Measurements from ENCODE around the gene KRT6B. TPM values are rescaled to one million over a fixed set of nuclear protein-coding genes. Genes with fewer than 3 reads are reported as not detected.
"Not testable (repeated sequence)": the region's sequence is repeated elsewhere in the genome, so short reads cannot be mapped to it uniquely, and the experiment has no call there.

KRT6B gene
- total RNA-seq, 1 experiment from 2014 or later = not detected

DNA sequence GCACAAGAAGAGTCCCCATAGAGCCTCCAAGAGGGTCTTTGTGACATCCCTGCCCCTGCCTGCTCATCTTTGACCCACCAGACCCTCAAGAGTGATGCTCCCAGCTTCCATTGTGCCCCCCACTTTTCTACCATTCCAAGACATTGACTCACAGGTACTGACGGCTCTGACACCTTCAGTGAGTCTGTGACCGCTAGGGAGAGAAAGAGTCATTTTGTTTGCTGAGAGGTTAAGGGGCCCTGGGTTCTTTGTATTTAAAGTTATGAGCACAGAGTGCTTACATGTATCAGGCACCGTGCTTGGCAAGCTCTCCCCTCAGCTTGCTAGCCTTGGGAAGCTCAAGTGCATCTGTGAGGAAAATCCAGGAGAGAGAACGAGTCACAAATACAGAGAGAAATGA is 38.7 kb downstream of the KRT6B start:
- DNase-seq (ENCODE audit: low read depth, low spot score) (no peak), ATAC-seq (peak; percentile 58)
- no peaks in the 10 kb centered on the region for H3K27me3 ChIP-seq (ENCODE audit: control insufficient read depth, insufficient read depth, low read length)
- BruUV-seq (replicated peaks) = no TSS peak
- H3K4me3 ChIP-seq (ENCODE audit: low read depth in 2 of 2, low read length in 2 of 2) = no peak overlapping the region
- CTCF ChIA-PET = no interaction called here
- intact Hi-C loops (cut with micrococcal nuclease; ENCODE audit: unreplicated experiment) (no loop called here), in situ Hi-C loops (cut with HindIII; ENCODE audit: low pct_unique_long_range_greater_than_20kb, low sequenced_read_pairs) (no loop called here)
- TF ChIP-seq SIN3A (IDR thresholded peaks at IDR 0.05; ENCODE audit: borderline replicate concordance, insufficient read depth, low read depth, low read length) (no peak), POLR2AphosphoS5 (IDR thresholded peaks at IDR 0.05; ENCODE audit: low read depth, low read length) (no peak), TCF7L2 (IDR thresholded peaks at IDR 0.05; ENCODE audit: low read depth, low read length) (no peak)
- TF ChIP-seq, protein P1, sequence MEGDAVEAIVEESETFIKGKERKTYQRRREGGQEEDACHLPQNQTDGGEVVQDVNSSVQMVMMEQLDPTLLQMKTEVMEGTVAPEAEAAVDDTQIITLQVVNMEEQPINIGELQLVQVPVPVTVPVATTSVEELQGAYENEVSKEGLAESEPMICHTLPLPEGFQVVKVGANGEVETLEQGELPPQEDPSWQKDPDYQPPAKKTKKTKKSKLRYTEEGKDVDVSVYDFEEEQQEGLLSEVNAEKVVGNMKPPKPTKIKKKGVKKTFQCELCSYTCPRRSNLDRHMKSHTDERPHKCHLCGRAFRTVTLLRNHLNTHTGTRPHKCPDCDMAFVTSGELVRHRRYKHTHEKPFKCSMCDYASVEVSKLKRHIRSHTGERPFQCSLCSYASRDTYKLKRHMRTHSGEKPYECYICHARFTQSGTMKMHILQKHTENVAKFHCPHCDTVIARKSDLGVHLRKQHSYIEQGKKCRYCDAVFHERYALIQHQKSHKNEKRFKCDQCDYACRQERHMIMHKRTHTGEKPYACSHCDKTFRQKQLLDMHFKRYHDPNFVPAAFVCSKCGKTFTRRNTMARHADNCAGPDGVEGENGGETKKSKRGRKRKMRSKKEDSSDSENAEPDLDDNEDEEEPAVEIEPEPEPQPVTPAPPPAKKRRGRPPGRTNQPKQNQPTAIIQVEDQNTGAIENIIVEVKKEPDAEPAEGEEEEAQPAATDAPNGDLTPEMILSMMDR (IDR thresholded peaks at IDR 0.05) = no peak
- TF ChIP-seq, protein P2, sequence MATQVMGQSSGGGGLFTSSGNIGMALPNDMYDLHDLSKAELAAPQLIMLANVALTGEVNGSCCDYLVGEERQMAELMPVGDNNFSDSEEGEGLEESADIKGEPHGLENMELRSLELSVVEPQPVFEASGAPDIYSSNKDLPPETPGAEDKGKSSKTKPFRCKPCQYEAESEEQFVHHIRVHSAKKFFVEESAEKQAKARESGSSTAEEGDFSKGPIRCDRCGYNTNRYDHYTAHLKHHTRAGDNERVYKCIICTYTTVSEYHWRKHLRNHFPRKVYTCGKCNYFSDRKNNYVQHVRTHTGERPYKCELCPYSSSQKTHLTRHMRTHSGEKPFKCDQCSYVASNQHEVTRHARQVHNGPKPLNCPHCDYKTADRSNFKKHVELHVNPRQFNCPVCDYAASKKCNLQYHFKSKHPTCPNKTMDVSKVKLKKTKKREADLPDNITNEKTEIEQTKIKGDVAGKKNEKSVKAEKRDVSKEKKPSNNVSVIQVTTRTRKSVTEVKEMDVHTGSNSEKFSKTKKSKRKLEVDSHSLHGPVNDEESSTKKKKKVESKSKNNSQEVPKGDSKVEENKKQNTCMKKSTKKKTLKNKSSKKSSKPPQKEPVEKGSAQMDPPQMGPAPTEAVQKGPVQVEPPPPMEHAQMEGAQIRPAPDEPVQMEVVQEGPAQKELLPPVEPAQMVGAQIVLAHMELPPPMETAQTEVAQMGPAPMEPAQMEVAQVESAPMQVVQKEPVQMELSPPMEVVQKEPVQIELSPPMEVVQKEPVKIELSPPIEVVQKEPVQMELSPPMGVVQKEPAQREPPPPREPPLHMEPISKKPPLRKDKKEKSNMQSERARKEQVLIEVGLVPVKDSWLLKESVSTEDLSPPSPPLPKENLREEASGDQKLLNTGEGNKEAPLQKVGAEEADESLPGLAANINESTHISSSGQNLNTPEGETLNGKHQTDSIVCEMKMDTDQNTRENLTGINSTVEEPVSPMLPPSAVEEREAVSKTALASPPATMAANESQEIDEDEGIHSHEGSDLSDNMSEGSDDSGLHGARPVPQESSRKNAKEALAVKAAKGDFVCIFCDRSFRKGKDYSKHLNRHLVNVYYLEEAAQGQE (IDR thresholded peaks at IDR 0.05; ENCODE audit: insufficient read depth in 1 of 2, low read depth in 2 of 2, low read length in 1 of 2) = no peak
- POLR2A ChIA-PET = interaction anchor here (0.6 kb wide), 1 partner anchor 50 kb away, joined by 3 read pairs; no protein-coding TSS in a partner anchor
- no peaks in the 10 kb centered on the region for H3K4me1 ChIP-seq (ENCODE audit: control insufficient read depth, insufficient read depth, low read length)
- no peak overlapping the region for H3K27ac ChIP-seq (ENCODE audit: low read length)
- H3K36me3 ChIP-seq (ENCODE audit: control insufficient read depth, insufficient read depth, low read length) = no peaks in the 10 kb centered on the region
- H3K9me3 ChIP-seq (ENCODE audit: control insufficient read depth, insufficient read depth, low read depth, low read length) = no peaks in the 10 kb centered on the region

DNA sequence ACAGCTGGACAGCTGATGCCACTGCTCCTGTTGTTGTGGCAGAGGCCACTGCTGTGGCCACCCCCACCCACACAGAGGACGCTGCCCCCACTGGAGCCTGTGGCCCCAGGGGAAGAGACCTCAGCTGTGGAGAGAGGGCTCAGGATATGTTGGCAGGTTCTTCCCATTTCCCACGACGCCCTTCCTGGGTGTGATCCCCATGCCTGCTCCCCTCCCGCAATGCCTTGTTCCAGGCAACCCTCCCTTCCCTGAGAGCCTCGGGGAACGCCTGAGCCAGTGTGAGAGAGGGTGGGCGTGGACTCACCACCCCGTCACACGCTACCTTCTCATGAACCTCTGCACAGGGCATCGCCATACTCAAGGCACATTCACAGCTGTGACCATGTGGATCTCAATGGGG is 40.1 kb downstream of the KRT6B start:
- Histone ChIP-seq H3K4me3 (ENCODE audit: low read depth in 2 of 2, low read length in 2 of 2) (no peak overlapping the region), H3K9me3 (ENCODE audit: control insufficient read depth, insufficient read depth, low read depth, low read length) (no peaks in the 10 kb centered on the region), H3K4me1 (ENCODE audit: control insufficient read depth, insufficient read depth, low read length) (no peaks in the 10 kb centered on the region), H3K36me3 (ENCODE audit: control insufficient read depth, insufficient read depth, low read length) (no peaks in the 10 kb centered on the region), H3K27me3 (ENCODE audit: control insufficient read depth, insufficient read depth, low read length) (no peaks in the 10 kb centered on the region), H3K27ac (ENCODE audit: low read length) (no peak overlapping the region)
- DNase-seq (ENCODE audit: low read depth, low spot score) (no peak), ATAC-seq (no peak)
- BruUV-seq (replicated peaks) = no TSS peak
- in situ Hi-C loops (cut with HindIII; ENCODE audit: low pct_unique_long_range_greater_than_20kb, low sequenced_read_pairs) (no loop called here), intact Hi-C loops (cut with micrococcal nuclease; ENCODE audit: unreplicated experiment) (no loop called here)
- ChIA-PET CTCF (no interaction called here), POLR2A (no interaction called here)
- TF ChIP-seq, protein P2 (IDR thresholded peaks at IDR 0.05; ENCODE audit: insufficient read depth in 1 of 2, low read depth in 2 of 2, low read length in 1 of 2) = no peak
- TF ChIP-seq, protein P1 (IDR thresholded peaks at IDR 0.05) = no peak

DNA sequence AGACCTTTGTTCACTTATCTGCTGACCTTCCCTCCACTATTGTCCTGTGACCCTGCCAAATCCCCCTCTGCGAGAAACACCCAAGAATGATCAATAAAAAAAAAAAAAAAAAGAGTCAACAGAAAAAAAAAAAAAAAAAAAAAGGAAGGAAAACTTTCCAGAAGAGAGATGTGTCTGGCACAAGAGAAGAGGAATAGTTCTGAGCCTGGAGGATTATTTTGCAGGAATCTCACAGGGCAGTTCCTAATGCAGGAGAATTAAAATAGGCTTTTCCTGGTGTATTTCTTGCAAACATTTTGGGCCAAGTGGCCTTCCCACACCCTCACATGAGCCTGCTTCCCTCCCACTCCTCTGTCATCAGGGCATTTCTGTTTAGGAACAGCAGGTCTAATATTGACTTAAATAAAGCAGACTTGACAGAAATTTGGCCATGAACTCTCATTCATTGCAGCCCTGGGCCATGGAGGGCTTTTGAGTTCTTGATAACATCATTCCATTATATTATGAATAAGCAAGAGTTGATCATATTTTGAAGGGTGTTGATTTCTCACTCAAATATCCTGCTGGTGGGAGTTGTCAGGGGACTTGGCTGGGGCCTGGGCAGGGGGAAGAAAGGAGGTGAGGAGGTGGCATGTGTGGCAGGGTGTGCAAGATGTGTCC is 41.2 kb downstream of the KRT6B start:
- H3K9me3 ChIP-seq (ENCODE audit: control insufficient read depth, insufficient read depth, low read depth, low read length); H3K27ac ChIP-seq (ENCODE audit: low read length); H3K4me1 ChIP-seq (ENCODE audit: control insufficient read depth, insufficient read depth, low read length); H3K36me3 ChIP-seq (ENCODE audit: control insufficient read depth, insufficient read depth, low read length); intact Hi-C loops (cut with micrococcal nuclease; ENCODE audit: unreplicated experiment); DNase-seq (ENCODE audit: low read depth, low spot score); POLR2A ChIA-PET; H3K27me3 ChIP-seq (ENCODE audit: control insufficient read depth, insufficient read depth, low read length); BruUV-seq (replicated peaks); ATAC-seq; in situ Hi-C loops (cut with HindIII; ENCODE audit: low pct_unique_long_range_greater_than_20kb, low sequenced_read_pairs); H3K4me3 ChIP-seq (ENCODE audit: low read depth in 2 of 2, low read length in 2 of 2); CTCF ChIA-PET: not testable (repeated sequence)

Measured in Panc1 (cell line).